Choroid plexus epithelial cell (primary cell): Measurements from ENCODE around the gene UGT2B28.
"Not testable (repeated sequence)": the region's sequence is repeated elsewhere in the genome, so short reads cannot be mapped to it uniquely, and the experiment has no call there.

Source experiments
- DNase-seq: peaks from one replicate; pipeline ENCODE4 v3.0.0-alpha.2; 2010; ENCODE audit warnings: low read depth
- H3K4me3 ChIP-seq: 2 replicates; pipeline ENCODE4 v1.5.1; 2011; ENCODE audit warnings: low read depth, mild to moderate bottlenecking, control low read depth, low read length, moderate library complexity
- CTCF ChIP-seq: conservative IDR thresholded peaks from 2 replicates; pipeline ENCODE4 v1.5.1; 2011; ENCODE audit warnings: low read depth, mild to moderate bottlenecking, control low read depth, inconsistent platforms, low read length, moderate library complexity

UGT2B28 gene

GRCh38 chr4:69280081-69280480, at the start of gene UGT2B28:
TSS of gene UGT2B28 (plus strand) at chr4:69280475. CDS start at chr4:69280501, 26 bp downstream.
- not testable (repeated sequence) for DNase-seq, H3K4me3 ChIP-seq

GRCh38 chr4:69239092-69239491, 41.2 kb upstream of the UGT2B28 start:
- H3K4me3 ChIP-seq: no peak overlapping the region
- DNase-seq: no peak
- TF ChIP-seq CTCF: no peak

GRCh38 chr4:69239557-69240168, 40.6 kb upstream of the UGT2B28 start:
- H3K4me3 ChIP-seq: no peak overlapping the region
- no peak for DNase-seq
- no peak for TF ChIP-seq CTCF

GRCh38 chr4:69240787-69241186, 39.5 kb upstream of the UGT2B28 start:
- DNase-seq: not testable (repeated sequence)

GRCh38 chr4:69241746-69242145, 38.5 kb upstream of the UGT2B28 start:
- not testable (repeated sequence) for DNase-seq

More at GRCh38 chr4:69240787-69241186, 39.5 kb upstream of the UGT2B28 start:
- not testable (repeated sequence) for H3K4me3 ChIP-seq

GRCh38 chr4:69242562-69243240, 37.6 kb upstream of the UGT2B28 start:
- not testable (repeated sequence) for DNase-seq

More at GRCh38 chr4:69241746-69242145, 38.5 kb upstream of the UGT2B28 start:
- H3K4me3 ChIP-seq: not testable (repeated sequence)

GRCh38 chr4:69250884-69251283, 29.4 kb upstream of the UGT2B28 start:
- DNase-seq, H3K4me3 ChIP-seq: not testable (repeated sequence)

More at GRCh38 chr4:69242562-69243240, 37.6 kb upstream of the UGT2B28 start:
- not testable (repeated sequence) for H3K4me3 ChIP-seq

- not testable (repeated sequence) for DNase-seq, H3K4me3 ChIP-seq
Observed at GRCh38 chr4:69253147-69253772, 27.0 kb upstream of the UGT2B28 start.

GRCh38 chr4:69268612-69269011, 11.7 kb upstream of the UGT2B28 start:
- not testable (repeated sequence) for H3K4me3 ChIP-seq, DNase-seq

- not testable (repeated sequence) for DNase-seq
Observed at GRCh38 chr4:69296356-69296755, 16.1 kb downstream of the UGT2B28 start.

GRCh38 chr4:69308426-69309033, 28.3 kb downstream of the UGT2B28 start:
- not testable (repeated sequence) for DNase-seq, H3K4me3 ChIP-seq

More at GRCh38 chr4:69296356-69296755, 16.1 kb downstream of the UGT2B28 start:
- H3K4me3 ChIP-seq: not testable (repeated sequence)

GRCh38 chr4:69309549-69310076, 29.3 kb downstream of the UGT2B28 start:
- not testable (repeated sequence) for DNase-seq

GRCh38 chr4:69310262-69310661, 30.0 kb downstream of the UGT2B28 start:
- not testable (repeated sequence) for DNase-seq

More at GRCh38 chr4:69309549-69310076, 29.3 kb downstream of the UGT2B28 start:
- not testable (repeated sequence) for H3K4me3 ChIP-seq

More at GRCh38 chr4:69310262-69310661, 30.0 kb downstream of the UGT2B28 start:
- H3K4me3 ChIP-seq: not testable (repeated sequence)
